Measurements from ENCODE around the gene OR11A1.

DNA sequence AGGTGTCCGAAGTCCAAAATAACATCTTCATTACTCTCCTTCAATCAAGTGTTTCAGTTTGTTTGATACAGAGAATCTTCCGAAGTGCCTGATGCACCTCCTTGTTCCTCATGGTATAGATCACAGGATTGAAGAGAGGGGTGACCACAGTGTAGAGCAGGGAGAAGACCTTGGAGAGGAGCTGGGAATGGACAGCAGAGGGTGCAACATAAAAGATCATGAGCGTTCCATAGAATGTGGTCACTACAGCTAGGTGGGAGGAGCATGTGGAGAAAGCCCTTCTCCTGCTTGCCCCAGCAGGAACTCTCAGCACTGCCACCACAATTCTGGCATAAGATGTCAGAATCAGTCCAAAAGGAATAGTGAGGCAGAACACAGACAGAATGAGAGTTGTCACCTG lies 30.2 kb downstream of the OR11A1 start:
- TF ChIP-seq, protein P1, sequence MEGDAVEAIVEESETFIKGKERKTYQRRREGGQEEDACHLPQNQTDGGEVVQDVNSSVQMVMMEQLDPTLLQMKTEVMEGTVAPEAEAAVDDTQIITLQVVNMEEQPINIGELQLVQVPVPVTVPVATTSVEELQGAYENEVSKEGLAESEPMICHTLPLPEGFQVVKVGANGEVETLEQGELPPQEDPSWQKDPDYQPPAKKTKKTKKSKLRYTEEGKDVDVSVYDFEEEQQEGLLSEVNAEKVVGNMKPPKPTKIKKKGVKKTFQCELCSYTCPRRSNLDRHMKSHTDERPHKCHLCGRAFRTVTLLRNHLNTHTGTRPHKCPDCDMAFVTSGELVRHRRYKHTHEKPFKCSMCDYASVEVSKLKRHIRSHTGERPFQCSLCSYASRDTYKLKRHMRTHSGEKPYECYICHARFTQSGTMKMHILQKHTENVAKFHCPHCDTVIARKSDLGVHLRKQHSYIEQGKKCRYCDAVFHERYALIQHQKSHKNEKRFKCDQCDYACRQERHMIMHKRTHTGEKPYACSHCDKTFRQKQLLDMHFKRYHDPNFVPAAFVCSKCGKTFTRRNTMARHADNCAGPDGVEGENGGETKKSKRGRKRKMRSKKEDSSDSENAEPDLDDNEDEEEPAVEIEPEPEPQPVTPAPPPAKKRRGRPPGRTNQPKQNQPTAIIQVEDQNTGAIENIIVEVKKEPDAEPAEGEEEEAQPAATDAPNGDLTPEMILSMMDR (IDR thresholded peaks at IDR 0.05) = no peak
- TF ChIP-seq EZH2 (IDR thresholded peaks at IDR 0.05; ENCODE audit: borderline replicate concordance, insufficient read depth, low read depth, low read length, poor library complexity, severe bottlenecking) = no peak
